Measurements from ENCODE around the gene PPM1H.

Gene PPM1H

DNA sequence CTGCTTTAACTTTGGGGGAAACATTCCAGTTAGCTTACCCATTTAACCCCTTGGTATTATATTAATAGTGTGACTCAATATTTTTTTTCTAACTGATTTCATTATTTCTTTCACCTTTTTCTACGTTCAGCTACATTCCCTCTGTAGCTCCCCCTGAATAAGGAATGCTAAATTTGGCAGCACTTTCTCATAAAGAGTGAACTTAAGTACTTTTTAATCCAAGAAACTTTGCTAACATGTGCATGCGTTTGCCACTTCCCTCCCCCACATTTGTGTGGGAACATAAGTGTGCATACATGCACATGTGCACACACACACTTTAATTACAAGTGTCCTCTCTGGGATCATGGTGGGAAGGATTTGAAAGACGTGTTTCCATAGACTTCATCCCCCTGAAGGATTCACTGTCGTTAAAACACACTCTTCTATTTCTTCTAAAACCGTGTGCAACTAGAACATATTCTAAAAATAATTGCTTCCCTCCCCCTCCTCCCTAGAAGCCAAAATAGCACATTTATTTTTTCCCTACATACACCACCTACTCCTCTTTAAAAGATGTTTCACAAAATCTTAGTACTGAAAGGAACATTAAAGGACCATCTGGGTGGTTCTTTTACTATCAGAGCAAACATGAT is 142.6 kb downstream of the PPM1H start:
- H3K36me3 ChIP-seq: no peaks in the 10 kb centered on the region
- TF ChIP-seq, protein P1, sequence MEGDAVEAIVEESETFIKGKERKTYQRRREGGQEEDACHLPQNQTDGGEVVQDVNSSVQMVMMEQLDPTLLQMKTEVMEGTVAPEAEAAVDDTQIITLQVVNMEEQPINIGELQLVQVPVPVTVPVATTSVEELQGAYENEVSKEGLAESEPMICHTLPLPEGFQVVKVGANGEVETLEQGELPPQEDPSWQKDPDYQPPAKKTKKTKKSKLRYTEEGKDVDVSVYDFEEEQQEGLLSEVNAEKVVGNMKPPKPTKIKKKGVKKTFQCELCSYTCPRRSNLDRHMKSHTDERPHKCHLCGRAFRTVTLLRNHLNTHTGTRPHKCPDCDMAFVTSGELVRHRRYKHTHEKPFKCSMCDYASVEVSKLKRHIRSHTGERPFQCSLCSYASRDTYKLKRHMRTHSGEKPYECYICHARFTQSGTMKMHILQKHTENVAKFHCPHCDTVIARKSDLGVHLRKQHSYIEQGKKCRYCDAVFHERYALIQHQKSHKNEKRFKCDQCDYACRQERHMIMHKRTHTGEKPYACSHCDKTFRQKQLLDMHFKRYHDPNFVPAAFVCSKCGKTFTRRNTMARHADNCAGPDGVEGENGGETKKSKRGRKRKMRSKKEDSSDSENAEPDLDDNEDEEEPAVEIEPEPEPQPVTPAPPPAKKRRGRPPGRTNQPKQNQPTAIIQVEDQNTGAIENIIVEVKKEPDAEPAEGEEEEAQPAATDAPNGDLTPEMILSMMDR (IDR thresholded peaks at IDR 0.05): no peak
- no peak overlapping the region for H3K27ac ChIP-seq
- H3K4me3 ChIP-seq (ENCODE audit: low read depth in 1 of 2, low read length in 1 of 2): no peak overlapping the region
- peaks cover 19 to 25% of the 10 kb centered on the region in 2 experiments for H3K4me1 ChIP-seq (ENCODE audit: control insufficient read depth in 1 of 2, insufficient read depth in 1 of 2, low read depth in 1 of 2, low read length in 1 of 2)
- H3K9me3 ChIP-seq: no peaks in the 10 kb centered on the region
- H3K27me3 ChIP-seq: no peaks in the 10 kb centered on the region

GRCh38 chr12:62789851-62790250 is 145.1 kb downstream of the PPM1H start:
- Histone ChIP-seq H3K27ac (peak overlapping the region; percentile 23), H3K4me3 (ENCODE audit: low read depth in 1 of 2, low read length in 1 of 2) (no peak overlapping the region), H3K27me3 (no peaks in the 10 kb centered on the region), H3K4me1 (ENCODE audit: control insufficient read depth in 1 of 2, insufficient read depth in 1 of 2, low read depth in 1 of 2, low read length in 1 of 2) (peaks cover 38 to 41% of the 10 kb centered on the region in 2 experiments), H3K36me3 (no peaks in the 10 kb centered on the region), H3K9me3 (no peaks in the 10 kb centered on the region)
- TF ChIP-seq, protein P1 (IDR thresholded peaks at IDR 0.05): no peak

GRCh38 chr12:62787611-62788010 is 147.3 kb downstream of the PPM1H start:
- Histone ChIP-seq H3K4me1 (ENCODE audit: control insufficient read depth in 1 of 2, insufficient read depth in 1 of 2, low read depth in 1 of 2, low read length in 1 of 2) (peaks cover 34 to 35% of the 10 kb centered on the region in 2 experiments), H3K4me3 (ENCODE audit: low read depth in 1 of 2, low read length in 1 of 2) (no peak overlapping the region), H3K27me3 (no peaks in the 10 kb centered on the region), H3K9me3 (no peaks in the 10 kb centered on the region), H3K27ac (peak overlapping the region; percentile 74), H3K36me3 (no peaks in the 10 kb centered on the region)
- TF ChIP-seq, protein P1 (IDR thresholded peaks at IDR 0.05): no peak

DNA sequence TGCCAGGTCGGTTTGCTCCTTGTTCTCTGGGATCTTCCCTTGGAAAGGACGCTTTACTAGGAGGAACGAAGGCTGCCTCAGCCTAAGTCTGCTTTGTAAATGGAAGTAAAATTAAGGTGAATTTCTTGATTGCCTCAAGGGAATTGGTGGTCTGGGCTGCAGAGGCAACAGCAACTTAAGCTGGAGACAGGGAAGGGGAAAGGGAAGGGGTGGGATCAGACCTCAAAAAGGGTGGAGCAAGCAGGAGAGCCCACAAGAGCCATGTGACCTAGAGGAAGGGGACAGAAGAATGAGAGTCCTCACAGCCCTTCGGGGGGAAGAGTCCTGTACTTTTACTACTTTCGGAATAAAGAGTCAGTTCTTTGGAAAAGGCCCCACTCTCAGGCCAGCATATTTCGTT is 147.9 kb downstream of the PPM1H start:
- Histone ChIP-seq H3K27ac (peak overlapping the region; percentile 74), H3K4me1 (ENCODE audit: control insufficient read depth in 1 of 2, insufficient read depth in 1 of 2, low read depth in 1 of 2, low read length in 1 of 2) (peaks cover 34 to 35% of the 10 kb centered on the region in 2 experiments), H3K4me3 (ENCODE audit: low read depth in 1 of 2, low read length in 1 of 2) (no peak overlapping the region), H3K9me3 (no peaks in the 10 kb centered on the region), H3K27me3 (no peaks in the 10 kb centered on the region), H3K36me3 (no peaks in the 10 kb centered on the region)
- TF ChIP-seq, protein P1 (IDR thresholded peaks at IDR 0.05): no peak

DNA sequence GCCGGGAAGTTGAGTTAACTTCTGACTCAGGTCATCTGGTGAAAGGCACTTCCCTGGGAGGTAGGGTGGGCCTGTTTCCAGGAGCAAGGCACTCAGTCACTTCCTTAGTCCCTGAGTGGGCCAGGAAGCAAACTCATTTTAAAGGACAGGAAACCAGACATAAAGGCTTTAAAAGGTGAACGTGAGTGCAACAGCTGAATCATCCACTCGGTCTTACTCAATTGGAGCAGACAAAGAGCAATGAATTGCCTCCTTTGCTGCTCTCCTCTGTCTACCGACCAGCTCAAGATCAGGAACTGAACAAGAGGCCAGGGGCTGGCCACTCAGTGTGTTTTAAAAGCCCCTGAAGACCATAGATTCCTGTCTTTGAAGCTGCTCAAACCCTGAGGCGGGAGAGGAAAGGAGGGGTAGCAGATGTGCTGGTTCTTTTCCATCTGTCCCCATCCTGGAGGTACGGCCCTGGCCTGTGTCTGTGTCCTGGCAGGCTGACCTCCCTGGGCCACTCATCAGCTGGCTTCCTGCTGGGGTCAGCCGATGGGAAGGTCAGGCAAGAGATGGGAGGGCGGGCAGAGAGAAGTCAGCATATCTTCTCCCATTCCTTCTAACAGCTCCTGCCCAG is 148.9 kb downstream of the PPM1H start:
- H3K36me3 ChIP-seq: no peaks in the 10 kb centered on the region
- peak overlapping the region; percentile 74 for H3K27ac ChIP-seq
- no peak overlapping the region for H3K4me3 ChIP-seq (ENCODE audit: low read depth in 1 of 2, low read length in 1 of 2)
- no peaks in the 10 kb centered on the region for H3K27me3 ChIP-seq
- peaks cover 34 to 35% of the 10 kb centered on the region in 2 experiments for H3K4me1 ChIP-seq (ENCODE audit: control insufficient read depth in 1 of 2, insufficient read depth in 1 of 2, low read depth in 1 of 2, low read length in 1 of 2)
- no peaks in the 10 kb centered on the region for H3K9me3 ChIP-seq
- TF ChIP-seq, protein P1 (IDR thresholded peaks at IDR 0.05): no peak
